A172 (cell line): ENCODE results near the gene PTMS. TPM values are rescaled to one million over a fixed set of nuclear protein-coding genes. Genes with fewer than 3 reads are reported as not detected.

ENCODE experiments used
- DNase-seq: peaks from one replicate; pipeline ENCODE4 v3.0.0-alpha.2; 2015; ENCODE audit warnings: low spot score
- total RNA-seq: library from RNA; depleted of rRNA; stranded (reverse); fragments of >200 nt; shearing (Covaris generic); gene quantifications from 2 replicates; pipeline ENCODE4 v1.2.3, GENCODE V29; 2014

PTMS gene
- total RNA-seq, 1 experiment from 2014 or later = 86.8 TPM

DNA sequence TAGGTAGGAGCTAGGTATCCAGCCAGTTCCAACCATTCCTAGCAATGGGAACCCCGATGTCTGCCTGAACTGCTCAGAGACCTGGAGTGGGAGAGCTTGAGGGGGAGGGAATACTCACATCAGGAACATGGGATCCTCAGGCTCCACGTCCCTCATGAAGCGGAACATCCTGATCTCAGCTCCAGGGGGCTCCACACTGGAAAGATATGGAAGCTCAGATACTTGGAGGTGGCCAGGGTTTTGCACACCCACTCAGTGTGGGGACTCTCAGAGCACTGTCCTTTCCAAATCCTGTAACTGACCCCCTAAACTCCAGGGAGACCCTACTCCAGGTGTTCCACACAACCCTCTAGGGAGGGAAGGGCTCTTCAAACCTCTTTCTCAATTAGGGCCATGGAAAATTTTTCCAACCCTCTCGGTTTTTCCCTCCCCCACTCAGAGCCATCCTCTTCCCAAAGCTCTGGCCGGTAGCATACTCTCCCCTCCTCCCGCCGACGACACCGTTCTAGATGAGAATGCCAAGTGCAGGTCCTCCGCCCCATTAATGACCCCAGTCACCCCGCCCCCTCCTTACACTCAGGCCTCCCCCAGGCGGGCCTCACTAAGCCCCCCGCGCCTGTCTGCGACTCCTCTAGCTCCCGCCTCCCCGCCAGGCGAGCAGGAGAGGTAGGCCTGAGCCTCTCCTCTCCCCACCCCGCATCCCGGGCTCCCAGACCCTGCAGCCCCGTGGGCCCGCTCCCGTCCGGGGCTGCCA, 13.8 kb upstream of the PTMS start:
- DNase-seq = no peak

- peak; percentile 93 for DNase-seq
These were observed 13.0 kb upstream of the PTMS start, which contains the start of gene MLF2 for GRCh38 chr12:6752921-6753771. Gene MLF2, minus strand, starts transcription at chr12:6753141. Its CDS starts 807 bp downstream, at chr12:6752334.

DNA sequence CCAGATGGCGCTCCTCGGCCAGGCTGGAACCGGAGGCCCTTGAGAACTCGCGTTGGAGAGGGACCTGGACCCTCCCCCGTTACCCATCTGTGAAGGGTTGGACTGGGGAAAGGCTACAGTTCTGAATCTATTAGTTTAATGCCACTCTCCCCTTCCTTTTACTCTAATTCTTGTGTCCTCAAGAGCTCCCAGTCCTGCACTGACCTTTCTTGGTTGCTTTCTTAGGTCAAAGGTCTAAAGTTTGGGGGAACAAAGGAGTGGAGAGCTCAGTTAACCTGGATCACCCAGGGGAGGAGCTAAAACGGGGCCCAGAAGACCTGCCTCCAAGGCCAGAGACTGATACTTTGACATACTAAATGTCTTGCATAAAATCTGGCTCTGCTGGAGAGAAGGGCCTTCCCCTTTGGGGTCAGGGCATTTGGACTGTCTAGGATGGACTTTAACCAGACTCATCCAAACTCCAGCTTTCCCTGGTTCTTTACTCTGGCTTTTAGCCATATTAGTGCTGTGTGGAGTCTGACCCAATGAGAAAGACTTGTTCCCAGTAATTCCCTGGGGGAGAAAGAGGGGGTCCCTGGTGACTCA, 12.3 kb upstream of the PTMS start:
- no peak for DNase-seq

DNA sequence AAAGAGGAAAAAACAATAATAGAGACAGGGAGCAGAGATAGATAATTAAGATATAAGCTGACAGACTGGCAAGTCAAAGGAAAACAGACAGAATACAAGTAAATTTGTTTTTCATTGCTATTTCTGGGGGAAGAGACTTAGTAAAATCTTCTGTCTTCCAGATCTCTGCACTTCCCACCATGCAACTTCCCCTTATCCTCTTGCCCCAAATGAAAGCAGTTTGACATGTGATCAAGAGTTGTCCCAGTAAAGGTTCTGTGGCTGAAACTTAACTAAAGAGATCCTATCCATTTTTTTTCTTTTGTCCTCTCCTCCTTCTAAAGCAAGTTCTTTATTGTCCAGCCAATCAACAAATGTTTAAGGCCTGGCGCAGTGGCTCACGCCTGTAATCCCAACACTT, 11.8 kb upstream of the PTMS start:
- no peak for DNase-seq

DNA sequence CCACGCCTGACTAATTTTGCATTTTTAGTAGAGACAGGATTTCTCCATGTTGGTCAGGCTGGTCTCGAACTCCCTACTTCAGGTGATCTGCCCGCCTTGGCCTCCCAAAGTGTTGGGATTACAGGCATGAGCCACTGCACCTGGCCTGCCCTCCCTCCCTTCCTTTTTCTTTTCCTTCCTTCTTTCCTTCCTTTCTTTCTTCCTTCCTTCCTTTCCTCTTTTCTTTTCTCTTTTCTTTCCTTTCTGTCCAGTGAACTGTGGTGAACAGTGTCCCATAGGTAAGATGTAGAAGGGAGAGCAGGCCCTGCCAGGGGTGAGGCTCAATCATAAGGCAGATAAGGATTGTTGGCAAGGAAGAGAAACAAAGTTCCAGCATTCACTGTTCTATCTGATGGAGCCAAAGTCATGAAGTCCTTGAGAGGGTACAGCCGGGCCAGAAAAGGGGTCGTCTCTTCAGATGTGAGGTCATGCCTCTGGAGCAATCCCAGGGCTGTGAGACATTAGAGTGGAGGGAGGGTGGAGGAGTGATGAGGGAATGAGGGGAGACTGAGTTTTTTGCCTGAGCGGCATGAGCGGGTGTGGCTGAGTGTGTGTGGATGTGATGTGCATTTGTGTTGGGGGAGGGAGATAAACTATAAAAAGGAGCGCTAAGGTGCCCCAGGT, 9.0 kb upstream of the PTMS start:
- DNase-seq = no peak

DNA sequence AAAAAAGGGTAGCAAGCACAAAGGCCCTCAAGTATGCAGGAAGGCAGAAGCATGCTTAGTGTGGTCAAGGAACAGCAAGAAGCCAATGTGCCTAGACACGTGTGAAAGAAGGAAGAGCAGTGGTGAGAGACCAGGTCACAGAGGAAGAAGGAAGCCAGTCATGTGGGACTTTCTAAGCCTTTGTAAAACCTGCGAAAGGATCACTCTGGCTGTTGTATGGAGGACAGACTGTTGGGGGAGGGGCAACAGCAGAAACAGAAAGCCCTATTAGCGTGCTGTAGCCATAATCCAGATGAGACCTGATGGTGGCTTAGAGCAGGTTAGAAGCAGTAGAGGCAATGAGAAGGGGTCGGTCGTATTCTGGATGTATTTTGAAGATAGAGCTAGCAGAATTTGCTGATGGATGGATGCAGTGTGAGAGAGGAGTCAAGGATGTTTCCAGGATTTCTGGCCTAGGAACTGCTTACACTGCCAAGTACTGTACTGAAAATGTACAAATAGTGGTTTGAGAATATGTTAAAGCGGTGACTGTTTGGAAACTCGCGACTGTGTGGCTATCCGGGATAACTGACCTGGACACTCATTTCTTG, 7.6 kb upstream of the PTMS start:
- DNase-seq = no peak

GRCh38 chr12:6759741-6760140, 6.4 kb upstream of the PTMS start:
- DNase-seq = no peak

GRCh38 chr12:6763380-6763779, 2.8 kb upstream of the PTMS start:
- DNase-seq = no peak

DNA sequence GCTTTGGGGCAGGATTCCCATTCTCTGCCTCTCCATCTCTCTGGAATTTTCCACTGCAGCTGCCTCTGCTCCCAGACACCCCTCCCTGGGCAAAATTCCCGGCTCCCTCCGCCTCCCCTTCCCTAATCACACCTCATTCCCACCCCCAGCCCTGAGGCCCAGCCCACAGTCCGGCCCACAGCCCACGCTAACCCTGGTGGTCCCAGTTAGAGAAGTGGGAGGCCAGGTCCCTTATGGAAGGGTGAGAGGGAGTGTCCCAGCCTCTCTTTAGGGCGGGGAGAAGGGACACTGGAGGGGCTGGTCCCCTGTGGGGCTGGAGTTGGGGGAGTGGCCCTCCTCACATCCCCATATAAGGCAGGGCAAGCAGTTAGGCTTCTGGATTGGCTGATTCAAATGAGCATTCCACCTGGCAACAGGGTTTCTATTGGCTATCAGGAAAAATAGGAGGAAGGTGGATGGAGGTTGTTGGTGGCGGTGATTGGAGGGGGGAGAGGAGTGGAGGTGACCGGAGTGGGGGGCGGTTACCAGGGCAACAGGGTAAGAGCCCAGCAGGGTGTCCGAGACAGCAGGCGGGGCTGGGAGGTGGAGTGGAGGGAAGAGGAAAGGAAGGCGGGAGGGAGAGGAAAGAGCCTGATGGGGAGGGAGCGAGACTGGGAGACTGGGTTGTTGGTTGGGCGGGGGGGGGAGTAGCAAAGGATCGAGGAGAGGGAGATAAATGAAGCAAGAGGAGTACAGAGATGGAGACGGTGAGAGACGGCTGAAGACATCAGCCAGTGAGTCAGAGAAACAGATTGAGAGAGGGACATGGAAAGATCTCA, 1.9 kb upstream of the PTMS start:
- peak; percentile 98 for DNase-seq

DNA sequence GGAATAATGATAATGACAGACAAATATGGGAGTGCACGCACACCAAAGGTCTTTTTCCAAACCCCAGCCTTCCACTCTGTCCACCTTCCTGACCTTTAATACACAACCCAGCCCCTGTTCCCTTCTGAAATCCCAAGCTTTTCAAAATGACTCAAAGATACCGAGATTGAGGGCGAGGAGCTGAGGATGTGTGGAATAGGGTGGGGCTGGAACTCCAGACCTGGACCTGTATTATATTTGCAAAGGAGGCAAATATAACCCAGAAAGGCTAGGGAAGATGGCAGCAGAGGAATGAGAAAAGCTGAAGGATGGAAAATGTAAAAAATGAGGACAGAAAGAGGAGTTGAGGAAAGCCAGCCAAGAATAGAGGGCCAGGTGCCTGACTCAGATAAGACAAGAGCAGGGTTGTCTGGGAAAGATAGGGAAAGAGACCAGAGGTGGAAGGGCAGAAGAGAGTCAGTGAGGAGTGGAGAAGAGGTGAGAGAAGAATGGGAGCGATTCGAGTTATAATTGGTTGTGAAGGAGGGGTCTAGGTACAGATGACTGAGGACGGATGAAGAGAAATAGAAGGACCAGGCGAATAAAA, 1.0 kb upstream of the PTMS start:
- no peak for DNase-seq

DNA sequence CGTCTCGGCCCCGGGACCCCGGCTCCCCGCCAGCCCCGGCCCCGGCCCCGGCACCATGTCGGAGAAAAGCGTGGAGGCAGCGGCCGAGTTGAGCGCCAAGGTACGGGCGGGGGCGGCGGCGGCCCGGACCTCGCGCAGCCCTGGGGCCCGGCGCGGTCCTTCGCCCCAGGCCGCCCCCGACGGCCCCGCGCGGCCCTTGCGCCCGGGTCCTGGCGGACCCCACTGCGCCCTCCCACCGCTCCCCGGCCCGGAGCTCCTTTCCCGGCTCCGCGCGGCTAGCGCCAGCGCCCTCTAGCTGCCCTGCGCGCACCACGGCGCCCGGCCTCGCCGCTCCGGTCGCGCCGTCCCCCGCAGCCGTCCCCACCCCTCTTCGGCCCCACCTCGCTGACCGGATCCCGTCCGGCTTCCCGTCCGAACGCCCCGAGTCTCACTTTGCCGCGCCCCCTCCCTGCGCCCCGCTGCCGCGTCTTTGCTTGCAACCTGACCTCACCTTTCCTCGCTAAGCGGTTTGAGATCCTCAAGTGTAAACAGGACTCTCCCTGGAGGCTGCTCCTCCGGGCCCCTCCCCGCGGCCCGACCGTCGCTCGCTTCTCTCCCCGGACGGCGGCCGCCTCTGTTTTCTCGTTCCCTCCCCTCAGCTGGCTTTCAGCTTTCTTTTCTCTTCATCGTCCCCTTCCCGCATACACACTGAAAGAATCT, 637 bp downstream of the PTMS start:
- DNase-seq = no peak

GRCh38 chr12:6767353-6768319, 1.5 kb downstream of the PTMS start:
- DNase-seq = no peak

GRCh38 chr12:6768437-6768914, 2.3 kb downstream of the PTMS start:
- DNase-seq = no peak

DNA sequence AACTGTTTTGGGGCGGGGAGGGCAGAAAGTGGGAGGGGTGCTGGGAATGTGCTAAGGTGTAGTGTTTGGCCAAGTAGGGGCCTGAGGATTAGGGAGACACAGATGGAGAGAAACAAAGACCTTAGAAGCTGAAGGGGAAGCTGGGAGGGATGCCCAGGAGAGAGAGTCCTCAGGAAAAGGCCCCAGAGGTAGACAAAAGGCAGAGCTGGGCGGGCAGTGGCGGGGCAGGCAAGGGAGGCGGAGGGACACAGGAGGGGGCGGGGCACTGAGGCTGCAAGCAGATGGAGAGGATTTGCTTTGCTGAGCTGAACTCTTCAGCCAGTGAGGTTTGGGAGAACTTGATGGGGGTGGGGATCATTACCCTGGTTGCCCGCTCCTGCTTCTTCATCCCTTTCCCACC, 2.8 kb downstream of the PTMS start:
- no peak for DNase-seq

DNA sequence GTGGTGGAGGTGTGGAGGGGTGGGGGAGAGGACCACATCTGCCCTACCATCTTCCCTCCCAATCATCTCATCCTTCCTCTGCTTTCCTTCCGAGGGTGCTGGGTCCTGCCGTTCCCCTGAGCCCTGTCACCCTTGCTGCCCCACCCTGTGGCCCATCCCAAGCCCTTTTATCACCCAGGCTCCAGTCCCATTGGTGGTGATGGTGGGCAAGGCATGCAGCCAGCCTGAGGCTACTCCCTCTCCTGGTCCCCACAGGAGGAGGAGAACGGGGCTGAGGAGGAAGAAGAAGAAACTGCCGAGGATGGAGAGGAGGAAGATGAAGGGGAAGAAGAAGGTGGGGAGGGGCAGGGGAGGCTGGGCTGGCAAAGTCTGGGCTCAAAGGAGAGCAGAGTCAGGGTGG, 3.5 kb downstream of the PTMS start:
- no peak for DNase-seq

DNA sequence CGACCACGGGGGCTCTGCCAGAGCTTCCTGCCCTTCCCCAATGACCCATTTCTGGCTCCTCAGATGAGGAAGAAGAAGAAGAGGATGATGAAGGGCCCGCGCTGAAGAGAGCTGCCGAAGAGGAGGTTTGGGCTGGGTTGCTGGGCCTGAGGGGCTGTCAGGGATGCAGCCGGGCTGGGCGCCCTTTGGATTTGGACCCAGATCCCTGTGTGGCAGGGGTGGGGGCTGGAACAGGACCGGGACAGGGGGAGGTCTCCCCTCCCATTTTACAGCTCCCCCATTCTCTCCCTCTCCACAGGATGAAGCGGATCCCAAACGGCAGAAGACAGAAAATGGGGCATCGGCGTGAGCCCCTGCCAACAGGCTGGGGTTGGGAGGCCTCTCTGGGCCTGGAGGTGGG, 3.9 kb downstream of the PTMS start:
- DNase-seq = no peak

- no peak for DNase-seq
These were observed 4.4 kb downstream of the PTMS start for GRCh38 chr12:6770600-6770999.

DNA sequence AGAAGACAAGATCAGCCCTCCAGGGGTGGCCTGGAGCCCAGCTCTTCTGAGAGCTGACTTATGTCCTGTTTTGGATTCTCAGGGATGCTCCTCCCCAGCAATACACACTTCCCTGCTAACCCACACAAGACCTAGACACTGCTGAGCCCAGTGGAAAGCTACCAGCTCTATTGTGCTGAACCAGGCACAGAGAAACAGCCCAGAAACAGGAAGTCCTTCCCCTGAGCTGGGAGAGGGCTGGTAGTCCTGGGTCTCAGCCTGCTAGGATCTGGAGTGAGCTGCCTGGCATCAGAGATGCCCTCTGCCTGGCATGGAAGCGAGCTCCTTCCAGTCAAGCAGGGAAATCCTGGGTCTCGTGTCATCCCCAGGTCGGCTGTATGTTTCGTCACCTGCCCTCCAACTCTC, 4.9 kb downstream of the PTMS start:
- no peak for DNase-seq
